BJ (cell line): ENCODE data around the gene ARF5. TPM values are rescaled to one million over a fixed set of nuclear protein-coding genes. Genes with fewer than 3 reads are reported as not detected.
A peak's percentile ranks its signal among the peaks of the same experiment; 100 is the strongest.
"Not testable (repeated sequence)": the region's sequence is repeated elsewhere in the genome, so short reads cannot be mapped to it uniquely, and the experiment has no call there.

Experiments
- CTCF ChIA-PET: fragments of 350-600 bp; formaldehyde crosslinking; extraction: SDS; loops from one replicate; lab custom pipeline; 2021; ENCODE audit warnings: antibody characterized with exemption, inconsistent platforms; lab: Yijun Ruan, JAX
- POLR2A ChIA-PET: fragments of 300-600 bp; sonication (Branson Sonifier 250); formaldehyde crosslinking; extraction: SDS; loops from one replicate; lab custom pipeline; 2021; ENCODE audit warnings: antibody characterized with exemption; lab: Charles Lee
- DNase-seq: peaks from one replicate; pipeline ENCODE4 v3.0.0-alpha.2; 2011; ENCODE audit warnings: low read depth
- H3K27me3 ChIP-seq: 2 replicates; pipeline ENCODE4 v1.6.0; 2011; ENCODE audit warnings: low read length; ENCODE audit not compliant: control insufficient read depth, insufficient read depth
- H3K36me3 ChIP-seq: 2 replicates; pipeline ENCODE4 v1.5.1; 2011; ENCODE audit warnings: low read length; ENCODE audit not compliant: control insufficient read depth, insufficient read depth
- H3K4me3 ChIP-seq: 2 replicates; pipeline ENCODE4 v1.5.1; 2011; ENCODE audit warnings: low read depth, mild to moderate bottlenecking, control low read depth, low read length
- polyA minus RNA-seq: library from RNA; depleted of rRNA, polyadenylated mRNA; stranded (reverse); fragments of >200 nt; gene quantifications from 2 replicates; pipeline ENCODE4 v1.2.3, GENCODE V29; 2011; rRNA and poly(A)+ RNA removed
- polyA plus RNA-seq: library from polyadenylated mRNA; depleted of rRNA; stranded (reverse); fragments of >200 nt; gene quantifications from 2 replicates; pipeline ENCODE4 v1.2.3, GENCODE V29; 2011; rRNA removed
- TF ChIP-seq, protein P1 (sequence below): IDR thresholded peaks from 2 replicates; pipeline ENCODE4 v1.5.1; 2011; ENCODE audit warnings: low read depth, mild to moderate bottlenecking, control low read depth, inconsistent platforms, low read length, moderate library complexity; ENCODE audit not compliant: insufficient read depth

The ARF5 gene
- polyA plus RNA-seq = 208 and 216 TPM in 2 replicates
- 67.0 and 102 TPM in 2 replicates for polyA minus RNA-seq

DNA sequence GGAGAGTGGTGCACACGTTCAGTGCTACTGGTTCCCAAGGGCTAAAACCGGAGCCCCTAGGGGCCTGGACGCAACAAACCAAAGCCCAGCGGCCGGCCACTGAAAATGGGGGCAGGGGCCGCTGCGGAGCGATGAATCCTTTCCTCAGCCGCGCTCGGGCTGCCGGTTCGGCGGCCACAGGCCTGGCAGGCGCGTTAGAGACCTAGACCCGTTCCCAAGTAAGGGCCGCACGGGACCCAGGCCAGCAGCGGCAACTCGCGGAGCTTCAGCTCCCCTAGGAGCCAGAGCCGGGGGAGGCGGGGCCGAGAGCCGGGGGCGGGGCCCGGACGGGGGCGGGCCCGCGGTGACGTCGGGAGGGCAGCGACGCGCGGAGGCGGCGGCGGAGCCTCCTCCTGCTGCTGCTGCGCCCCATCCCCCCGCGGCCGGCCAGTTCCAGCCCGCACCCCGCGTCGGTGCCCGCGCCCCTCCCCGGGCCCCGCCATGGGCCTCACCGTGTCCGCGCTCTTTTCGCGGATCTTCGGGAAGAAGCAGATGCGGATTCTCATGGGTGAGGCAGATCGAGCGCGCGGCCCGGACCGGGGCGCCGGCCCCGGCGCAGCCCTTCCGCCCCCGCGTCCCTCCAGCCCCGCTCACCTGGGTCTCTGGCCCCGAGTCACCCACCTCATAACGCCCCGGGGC lies at the start of gene ARF5:
ARF5 (plus strand) TSS at position 393 of the 678 bp plus-strand sequence; CDS start at position 481, 88 bp downstream.
- POLR2A ChIA-PET = interaction anchor here (0.6 kb wide), 2 partner anchors 372 to 374 kb away, joined by 3 read pairs; no protein-coding TSS in a partner anchor

DNA sequence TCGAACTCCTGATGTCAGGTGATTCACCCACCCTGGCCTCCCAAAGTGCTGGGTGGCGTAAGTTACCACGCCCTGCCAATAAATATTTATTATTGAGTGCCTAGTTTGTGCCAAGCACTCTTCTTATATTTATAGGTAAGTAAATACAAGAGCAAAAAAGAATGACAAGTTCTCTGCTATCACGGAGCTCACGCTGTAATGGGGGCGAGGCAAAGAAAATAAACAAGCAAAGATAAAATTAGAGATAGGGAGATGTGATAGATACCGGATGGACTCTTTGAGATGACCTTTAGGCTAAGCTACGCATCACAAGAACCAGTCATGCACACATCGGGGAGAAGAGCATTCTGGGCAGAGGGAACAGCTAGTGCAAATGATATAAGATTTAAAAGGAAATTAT lies 49.1 kb upstream of the ARF5 start:
- CTCF ChIA-PET = no interaction called here
- POLR2A ChIA-PET = no interaction called here
- Histone ChIP-seq H3K4me3 (no peak overlapping the region), H3K36me3 (no peaks in the 10 kb centered on the region), H3K27me3 (peaks cover 14% of the 10 kb centered on the region)
- DNase-seq = no peak
- TF ChIP-seq, protein P1, sequence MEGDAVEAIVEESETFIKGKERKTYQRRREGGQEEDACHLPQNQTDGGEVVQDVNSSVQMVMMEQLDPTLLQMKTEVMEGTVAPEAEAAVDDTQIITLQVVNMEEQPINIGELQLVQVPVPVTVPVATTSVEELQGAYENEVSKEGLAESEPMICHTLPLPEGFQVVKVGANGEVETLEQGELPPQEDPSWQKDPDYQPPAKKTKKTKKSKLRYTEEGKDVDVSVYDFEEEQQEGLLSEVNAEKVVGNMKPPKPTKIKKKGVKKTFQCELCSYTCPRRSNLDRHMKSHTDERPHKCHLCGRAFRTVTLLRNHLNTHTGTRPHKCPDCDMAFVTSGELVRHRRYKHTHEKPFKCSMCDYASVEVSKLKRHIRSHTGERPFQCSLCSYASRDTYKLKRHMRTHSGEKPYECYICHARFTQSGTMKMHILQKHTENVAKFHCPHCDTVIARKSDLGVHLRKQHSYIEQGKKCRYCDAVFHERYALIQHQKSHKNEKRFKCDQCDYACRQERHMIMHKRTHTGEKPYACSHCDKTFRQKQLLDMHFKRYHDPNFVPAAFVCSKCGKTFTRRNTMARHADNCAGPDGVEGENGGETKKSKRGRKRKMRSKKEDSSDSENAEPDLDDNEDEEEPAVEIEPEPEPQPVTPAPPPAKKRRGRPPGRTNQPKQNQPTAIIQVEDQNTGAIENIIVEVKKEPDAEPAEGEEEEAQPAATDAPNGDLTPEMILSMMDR = no peak

More for the DNA sequence above, at the start of gene ARF5:
- H3K4me3 ChIP-seq = peak within 1 kb of the TSS; percentile 63
- peaks cover 11% of the 10 kb centered on the region for H3K36me3 ChIP-seq
- H3K27me3 ChIP-seq = no peaks in the 10 kb centered on the region
- TF ChIP-seq, protein P1 = no peak
- DNase-seq = no peak
- CTCF ChIA-PET = interaction anchor here (0.6 to 2.0 kb wide), 10 partner anchors 17 to 622 kb away, joined by 3 to 12 read pairs (median 4); no protein-coding TSS in a partner anchor

DNA sequence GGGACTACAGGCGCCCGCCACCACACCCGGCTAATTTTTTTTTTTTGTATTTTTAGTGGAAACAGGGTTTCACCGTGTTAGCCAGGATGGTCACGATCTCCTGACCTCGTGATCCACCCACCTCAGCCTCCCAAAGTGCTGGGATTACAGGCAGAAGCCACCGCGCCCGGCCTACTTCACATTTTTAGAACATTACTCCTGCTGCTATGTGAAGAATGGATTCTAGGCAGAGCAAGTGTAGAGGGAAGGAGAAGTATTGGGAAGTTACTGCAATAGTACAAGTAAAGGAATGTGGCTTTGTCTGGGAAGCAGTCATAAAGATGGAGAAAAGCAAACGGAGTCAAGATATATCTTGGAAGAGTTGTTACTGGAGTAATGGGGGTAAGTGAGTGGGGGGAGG lies 47.8 kb upstream of the ARF5 start:
- DNase-seq, H3K4me3 ChIP-seq, H3K27me3 ChIP-seq, H3K36me3 ChIP-seq, POLR2A ChIA-PET, CTCF ChIA-PET: not testable (repeated sequence)

DNA sequence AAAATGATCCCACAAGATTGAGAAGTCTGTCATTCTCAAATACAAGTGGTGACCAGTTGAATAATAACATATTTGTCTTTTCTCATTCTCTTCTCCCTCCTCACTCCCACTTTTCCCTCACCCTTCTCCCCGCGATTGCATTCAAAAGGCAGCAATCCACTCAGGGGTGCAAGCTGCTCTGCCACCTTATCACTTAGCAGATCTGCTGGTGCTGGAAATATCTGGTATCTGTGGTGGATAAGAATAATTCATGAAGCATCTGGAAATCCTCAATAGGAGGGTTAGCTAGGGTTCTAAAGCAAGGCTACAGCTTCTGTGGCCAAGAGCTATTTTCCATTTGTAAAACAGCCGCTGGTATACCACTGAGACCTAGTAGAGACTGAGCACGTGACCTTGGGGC lies 46.7 kb upstream of the ARF5 start:
- DNase-seq = no peak
- Histone ChIP-seq H3K36me3 (no peaks in the 10 kb centered on the region), H3K4me3 (no peak overlapping the region), H3K27me3 (peaks cover 6% of the 10 kb centered on the region; the same call in 1 of the 2 replicates)
- TF ChIP-seq, protein P1 = no peak
- CTCF ChIA-PET = no interaction called here
- POLR2A ChIA-PET = no interaction called here

DNA sequence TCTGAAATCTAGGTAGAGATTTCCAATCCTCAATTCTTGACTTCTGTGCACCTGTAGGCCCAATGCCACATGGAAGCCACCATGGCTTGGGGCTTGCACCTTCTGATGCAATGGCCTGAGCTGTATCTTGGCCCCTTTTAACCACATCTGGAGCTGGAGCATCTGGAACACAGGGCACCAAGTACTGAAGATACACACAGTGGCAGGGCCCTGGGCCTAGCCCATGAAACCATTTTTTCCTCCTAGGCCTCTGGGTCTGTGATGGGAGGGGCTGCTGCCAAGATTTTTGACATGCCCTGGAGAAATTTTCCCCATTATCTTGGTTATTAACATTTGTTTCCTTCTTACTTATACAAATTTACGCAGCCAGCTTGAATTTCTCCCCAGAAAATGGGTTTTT lies 41.9 kb upstream of the ARF5 start:
- Histone ChIP-seq H3K4me3 (no peak overlapping the region), H3K36me3 (no peaks in the 10 kb centered on the region), H3K27me3 (no peaks in the 10 kb centered on the region)
- DNase-seq = no peak
- TF ChIP-seq, protein P1 = no peak
- POLR2A ChIA-PET = no interaction called here
- CTCF ChIA-PET = no interaction called here
